ENCODE data around the gene BORCS8. TPM values are rescaled to one million over a fixed set of nuclear protein-coding genes. Genes with fewer than 3 reads are reported as not detected.

The BORCS8 gene
- polyA plus RNA-seq, 1 donor from 2014 or later: 75.6 TPM

GRCh38 chr19:19209372-19209771, 17.4 kb upstream of the BORCS8 start:
- no peak for TF ChIP-seq POLR2AphosphoS5 (IDR thresholded peaks at IDR 0.05)
- TF ChIP-seq TAF1 (IDR thresholded peaks at IDR 0.05; ENCODE audit: low read depth): no peak

GRCh38 chr19:19207637-19208572, 16.0 kb upstream of the BORCS8 start:
- Histone ChIP-seq H3K4me2 (ENCODE audit: low read length) (no peak overlapping the region), H3K9ac (ENCODE audit: low read length) (no peak overlapping the region), H3K27me3 (ENCODE audit: insufficient read depth, low read depth, low read length) (no peaks in the 10 kb centered on the region), H4K20me1 (ENCODE audit: insufficient read depth) (no peaks in the 10 kb centered on the region), H2AFZ (ENCODE audit: low read depth, low read length) (no peak overlapping the region), H3K9me3 (ENCODE audit: low read length) (no peaks in the 10 kb centered on the region), H3F3A (ENCODE audit: insufficient read depth, low read length, poor library complexity, severe bottlenecking) (no peaks in the 10 kb centered on the region), H3K9me2 (ENCODE audit: insufficient read depth, low read length) (no peaks in the 10 kb centered on the region), H3K27ac (ENCODE audit: low read length) (no peak overlapping the region), H3K4me3 (ENCODE audit: low read length) (no peak overlapping the region), H3K36me3 (ENCODE audit: insufficient read depth, low read length) (no peaks in the 10 kb centered on the region), H3K79me2 (replicated peaks; ENCODE audit: insufficient read depth, low read length) (peaks cover 16% of the 10 kb centered on the region)
- TF ChIP-seq TAF1 (IDR thresholded peaks at IDR 0.05; ENCODE audit: low read depth) (no peak), EP300 (conservative IDR thresholded peaks at IDR 0.05; ENCODE audit: poor library complexity, severe bottlenecking) (no peak), REST (IDR thresholded peaks at IDR 0.05; ENCODE audit: borderline replicate concordance) (no peak), EZH2 (IDR thresholded peaks at IDR 0.05; ENCODE audit: borderline replicate concordance, insufficient read depth, low read length, poor library complexity, severe bottlenecking) (no peak), MXI1 (conservative IDR thresholded peaks at IDR 0.05; ENCODE audit: poor library complexity, severe bottlenecking) (no peak), CTCF (IDR thresholded peaks at IDR 0.05; ENCODE audit: poor library complexity, severe bottlenecking) (no peak), SMC3 (conservative IDR thresholded peaks at IDR 0.05; ENCODE audit: poor library complexity) (no peak), POLR2AphosphoS5 (IDR thresholded peaks at IDR 0.05) (no peak), RAD21 (conservative IDR thresholded peaks at IDR 0.05) (no peak)

More at GRCh38 chr19:19209372-19209771, 17.4 kb upstream of the BORCS8 start:
- no peak overlapping the region for H3K4me2 ChIP-seq (ENCODE audit: low read length)
- H3F3A ChIP-seq (ENCODE audit: insufficient read depth, low read length, poor library complexity, severe bottlenecking): no peaks in the 10 kb centered on the region
- H3K79me2 ChIP-seq (replicated peaks; ENCODE audit: insufficient read depth, low read length): peaks cover 30% of the 10 kb centered on the region
- H3K36me3 ChIP-seq (ENCODE audit: insufficient read depth, low read length): no peaks in the 10 kb centered on the region
- H3K4me3 ChIP-seq (ENCODE audit: low read length): no peak overlapping the region
- no peaks in the 10 kb centered on the region for H3K9me3 ChIP-seq (ENCODE audit: low read length)
- no peak overlapping the region for H2AFZ ChIP-seq (ENCODE audit: low read depth, low read length)
- no peaks in the 10 kb centered on the region for H3K27me3 ChIP-seq (ENCODE audit: insufficient read depth, low read depth, low read length)
- H3K27ac ChIP-seq (ENCODE audit: low read length): no peak overlapping the region
- H3K9ac ChIP-seq (ENCODE audit: low read length): no peak overlapping the region
- H4K20me1 ChIP-seq (ENCODE audit: insufficient read depth): no peaks in the 10 kb centered on the region
- no peaks in the 10 kb centered on the region for H3K9me2 ChIP-seq (ENCODE audit: insufficient read depth, low read length)

Data from neural cell (in vitro differentiated cells).